Stimulated activated CD4-positive, alpha-beta T cell treated with anti-CD3 and anti-CD28 coated beads, Interleukin-1b, Interleukin-23, amount 100 ng/mL, for 4 hours (primary cell): Measurements from ENCODE around the gene BTF3L4.
A peak's percentile ranks its signal among the peaks of the same experiment; 100 is the strongest.
"Not testable (repeated sequence)": the region's sequence is repeated elsewhere in the genome, so short reads cannot be mapped to it uniquely, and the experiment has no call there.

Experiments
- DNase-seq, 2 donors: peaks; one replicate each; pipeline ENCODE4 v3.0.0-alpha.2; 2020; ENCODE audit warnings: low read depth in 2 of 2

BTF3L4 gene

GRCh38 chr1:52055066-52055865, 829 bp upstream of the BTF3L4 start, which contains the start of gene TXNDC12:
TSS of gene TXNDC12 (minus strand) at chr1:52055191. CDS start at chr1:52055096, 95 bp downstream.
- DNase-seq: peak; percentile 33 to 58

GRCh38 chr1:52055866-52056162, 281 bp upstream of the BTF3L4 start:
- DNase-seq: no peak

- no peak for DNase-seq
Observed at GRCh38 chr1:52056937-52057231, 789 bp downstream of the BTF3L4 start.

- DNase-seq: no peak
Observed at GRCh38 chr1:52057255-52057654, 1.2 kb downstream of the BTF3L4 start.

- no peak for DNase-seq
Observed at GRCh38 chr1:52057876-52058415, 1.9 kb downstream of the BTF3L4 start.

- no peak for DNase-seq
Observed at GRCh38 chr1:52059321-52059720, 3.2 kb downstream of the BTF3L4 start.

- DNase-seq: no peak
Observed at GRCh38 chr1:52059888-52060287, 3.8 kb downstream of the BTF3L4 start.

- no peak for DNase-seq
Observed at GRCh38 chr1:52060822-52061221, 4.7 kb downstream of the BTF3L4 start.

- no peak for DNase-seq
Observed at GRCh38 chr1:52063192-52063591, 7.1 kb downstream of the BTF3L4 start.

GRCh38 chr1:52070704-52071103, 14.6 kb downstream of the BTF3L4 start:
- no peak for DNase-seq

- DNase-seq: no peak
Observed at GRCh38 chr1:52072291-52072690, 16.2 kb downstream of the BTF3L4 start.

GRCh38 chr1:52077277-52077676, 21.2 kb downstream of the BTF3L4 start:
- not testable (repeated sequence) for DNase-seq

GRCh38 chr1:52080014-52080415, 23.9 kb downstream of the BTF3L4 start:
- no peak for DNase-seq

GRCh38 chr1:52087892-52088291, 31.8 kb downstream of the BTF3L4 start:
- DNase-seq: not testable (repeated sequence)

- DNase-seq: not testable (repeated sequence)
Observed at GRCh38 chr1:52094300-52094699, 38.2 kb downstream of the BTF3L4 start.

- DNase-seq: no peak
Observed at GRCh38 chr1:52096216-52096615, 40.1 kb downstream of the BTF3L4 start.

- DNase-seq: no peak
Observed at GRCh38 chr1:52098139-52098871, 42.2 kb downstream of the BTF3L4 start.

GRCh38 chr1:52102336-52103013, 46.4 kb downstream of the BTF3L4 start:
- no peak for DNase-seq

- DNase-seq: no peak
Observed at GRCh38 chr1:52111492-52111891, 55.4 kb downstream of the BTF3L4 start.

- no peak for DNase-seq
Observed at GRCh38 chr1:52112489-52112888, 56.4 kb downstream of the BTF3L4 start.

GRCh38 chr1:52119301-52120079, 63.4 kb downstream of the BTF3L4 start:
- DNase-seq: no peak

- DNase-seq: no peak
Observed at GRCh38 chr1:52122384-52122783, 66.3 kb downstream of the BTF3L4 start.
